Activated naive CD4-positive, alpha-beta T cell treated with anti-CD3 and anti-CD28 coated beads, Interleukin-2, amount 50 U/mL, for 72 hours (primary cell): Measurements from ENCODE around the gene TBL2. TPM values are rescaled to one million over a fixed set of nuclear protein-coding genes. Genes with fewer than 3 reads are reported as not detected.
A peak's percentile ranks its signal among the peaks of the same experiment; 100 is the strongest.
"Not testable (repeated sequence)": the region's sequence is repeated elsewhere in the genome, so short reads cannot be mapped to it uniquely, and the experiment has no call there.

ENCODE experiments used
- ATAC-seq, 2 donors: fragments of 150-1000 bp; cut with Tn5 transposase; 2 replicates each; pipeline ENCODE4 v1.10.0; 2021; ENCODE audit warnings: mild to moderate bottlenecking in 2 of 2, moderate library complexity in 2 of 2
- DNase-seq, 2 donors: peaks; one replicate each; pipeline ENCODE4 v3.0.0; 2021 to 2022; ENCODE audit warnings: low spot score in 2 of 2
- H3K27ac Mint-ChIP-seq, 2 donors: one replicate each; pipeline ENCODE4 v1.8.0; 2022; ENCODE audit warnings: mild to moderate bottlenecking in 2 of 2, mixed read lengths in 2 of 2
- H3K36me3 Mint-ChIP-seq, 2 donors: one replicate each; pipeline ENCODE4 v1.8.0; 2022; ENCODE audit warnings: mixed read lengths in 2 of 2
- H3K9me3 Mint-ChIP-seq, 2 donors: one replicate each; pipeline ENCODE4 v1.8.0; 2022; ENCODE audit warnings: mixed read lengths in 2 of 2
- total RNA-seq, 2 donors: library from RNA; stranded (reverse); gene quantifications; one replicate each; pipeline ENCODE4 v1.2.3, GENCODE V29; 2022

TBL2 gene
- total RNA-seq: 10 to 100 TPM; 33.3 to 35.2 TPM

- ATAC-seq (peak; percentile 90 to 93), DNase-seq (peak; percentile 99 to 100)
- H3K27ac Mint-ChIP-seq: peak within 1 kb of the TSS; percentile 91 to 99
- H3K36me3 Mint-ChIP-seq: peaks cover 12 to 33% of the 10 kb centered on the region in 2 donors
- no peaks in the 10 kb centered on the region for H3K9me3 Mint-ChIP-seq
Observed at GRCh38 chr7:73578342-73579128, at the start of gene TBL2. Gene TBL2, minus strand, starts transcription at chr7:73578579. Its CDS starts 30 bp downstream, at chr7:73578549.

- DNase-seq: no peak
- Mint-ChIP-seq H3K36me3 (no peaks in the 10 kb centered on the region), H3K9me3 (no peaks in the 10 kb centered on the region), H3K27ac (no peak overlapping the region)
- ATAC-seq: no peak
Observed at GRCh38 chr7:73626814-73627213, 48.4 kb upstream of the TBL2 start.

- H3K9me3 Mint-ChIP-seq: no peaks in the 10 kb centered on the region
- DNase-seq (no peak), ATAC-seq (no peak)
- H3K36me3 Mint-ChIP-seq: no peaks in the 10 kb centered on the region
- no peak overlapping the region for H3K27ac Mint-ChIP-seq
Observed at GRCh38 chr7:73625276-73625675, 46.9 kb upstream of the TBL2 start.

GRCh38 chr7:73624669-73625001 is 46.3 kb upstream of the TBL2 start:
- ATAC-seq (no peak), DNase-seq (no peak)
- Mint-ChIP-seq H3K9me3 (no peaks in the 10 kb centered on the region), H3K27ac (no peak overlapping the region), H3K36me3 (no peaks in the 10 kb centered on the region)

- ATAC-seq (peak; percentile 87 to 90), DNase-seq (peak in 1 of 2 donors; percentile 67)
- Mint-ChIP-seq H3K36me3 (no peaks in the 10 kb centered on the region), H3K27ac (no peak within 1 kb of the TSS), H3K9me3 (no peaks in the 10 kb centered on the region)
Observed at GRCh38 chr7:73623798-73624668, 45.7 kb upstream of the TBL2 start, which contains the start of gene MLXIPL. Gene MLXIPL, minus strand, starts transcription at chr7:73624522. Its CDS starts 30 bp downstream, at chr7:73624492.

GRCh38 chr7:73622909-73623797 is 44.8 kb upstream of the TBL2 start:
- H3K9me3 Mint-ChIP-seq: no peaks in the 10 kb centered on the region
- H3K27ac Mint-ChIP-seq: no peak overlapping the region
- DNase-seq: no peak
- H3K36me3 Mint-ChIP-seq: no peaks in the 10 kb centered on the region
- no peak for ATAC-seq

- Mint-ChIP-seq H3K9me3 (no peaks in the 10 kb centered on the region), H3K36me3 (no peaks in the 10 kb centered on the region), H3K27ac (no peak overlapping the region)
- DNase-seq (no peak), ATAC-seq (no peak)
Observed at GRCh38 chr7:73622527-73622908, 44.1 kb upstream of the TBL2 start.

- Mint-ChIP-seq H3K9me3 (no peaks in the 10 kb centered on the region), H3K27ac (no peak overlapping the region), H3K36me3 (no peaks in the 10 kb centered on the region)
- ATAC-seq (no peak), DNase-seq (no peak)
Observed at GRCh38 chr7:73621168-73622063, 43.0 kb upstream of the TBL2 start.

GRCh38 chr7:73619394-73619793 is 41.0 kb upstream of the TBL2 start:
- not testable (repeated sequence) for DNase-seq, H3K36me3 Mint-ChIP-seq, H3K9me3 Mint-ChIP-seq, ATAC-seq, H3K27ac Mint-ChIP-seq

- no peaks in the 10 kb centered on the region for H3K9me3 Mint-ChIP-seq
- no peak overlapping the region for H3K27ac Mint-ChIP-seq
- no peak for DNase-seq
- no peaks in the 10 kb centered on the region for H3K36me3 Mint-ChIP-seq
- ATAC-seq: no peak
Observed at GRCh38 chr7:73618538-73618937, 40.2 kb upstream of the TBL2 start.

- ATAC-seq: not testable (repeated sequence)
Observed at GRCh38 chr7:73617520-73617919, 39.1 kb upstream of the TBL2 start.

GRCh38 chr7:73615886-73616285 is 37.5 kb upstream of the TBL2 start:
- ATAC-seq (no peak), DNase-seq (no peak)
- H3K27ac Mint-ChIP-seq: no peak overlapping the region
- H3K9me3 Mint-ChIP-seq: no peaks in the 10 kb centered on the region
- no peaks in the 10 kb centered on the region for H3K36me3 Mint-ChIP-seq

More at GRCh38 chr7:73617520-73617919, 39.1 kb upstream of the TBL2 start:
- not testable (repeated sequence) for H3K9me3 Mint-ChIP-seq, DNase-seq, H3K36me3 Mint-ChIP-seq, H3K27ac Mint-ChIP-seq

GRCh38 chr7:73614937-73615336 is 36.6 kb upstream of the TBL2 start:
- H3K9me3 Mint-ChIP-seq, ATAC-seq, DNase-seq, H3K27ac Mint-ChIP-seq, H3K36me3 Mint-ChIP-seq: not testable (repeated sequence)

- H3K9me3 Mint-ChIP-seq: no peaks in the 10 kb centered on the region
- DNase-seq: no peak
- H3K36me3 Mint-ChIP-seq: no peaks in the 10 kb centered on the region
- no peak for ATAC-seq
- H3K27ac Mint-ChIP-seq: no peak overlapping the region
Observed at GRCh38 chr7:73613954-73614735, 35.8 kb upstream of the TBL2 start.

- no peaks in the 10 kb centered on the region for H3K9me3 Mint-ChIP-seq
- ATAC-seq (no peak), DNase-seq (no peak)
- no peak overlapping the region for H3K27ac Mint-ChIP-seq
- no peaks in the 10 kb centered on the region for H3K36me3 Mint-ChIP-seq
Observed at GRCh38 chr7:73612598-73613269, 34.4 kb upstream of the TBL2 start.
